Activated CD8-positive, alpha-beta memory T cell treated with anti-CD3 and anti-CD28 coated beads for 1 hour (primary cell): ENCODE measurements around the gene ZNF625.

Experiments used
- DNase-seq, 2 donors: peaks; one replicate each; pipeline ENCODE4 v3.0.0-alpha.2; 2020; ENCODE audit warnings: low read depth in 1 of 2; ENCODE audit errors: extremely low read depth in 1 of 2

ZNF625 gene

DNA sequence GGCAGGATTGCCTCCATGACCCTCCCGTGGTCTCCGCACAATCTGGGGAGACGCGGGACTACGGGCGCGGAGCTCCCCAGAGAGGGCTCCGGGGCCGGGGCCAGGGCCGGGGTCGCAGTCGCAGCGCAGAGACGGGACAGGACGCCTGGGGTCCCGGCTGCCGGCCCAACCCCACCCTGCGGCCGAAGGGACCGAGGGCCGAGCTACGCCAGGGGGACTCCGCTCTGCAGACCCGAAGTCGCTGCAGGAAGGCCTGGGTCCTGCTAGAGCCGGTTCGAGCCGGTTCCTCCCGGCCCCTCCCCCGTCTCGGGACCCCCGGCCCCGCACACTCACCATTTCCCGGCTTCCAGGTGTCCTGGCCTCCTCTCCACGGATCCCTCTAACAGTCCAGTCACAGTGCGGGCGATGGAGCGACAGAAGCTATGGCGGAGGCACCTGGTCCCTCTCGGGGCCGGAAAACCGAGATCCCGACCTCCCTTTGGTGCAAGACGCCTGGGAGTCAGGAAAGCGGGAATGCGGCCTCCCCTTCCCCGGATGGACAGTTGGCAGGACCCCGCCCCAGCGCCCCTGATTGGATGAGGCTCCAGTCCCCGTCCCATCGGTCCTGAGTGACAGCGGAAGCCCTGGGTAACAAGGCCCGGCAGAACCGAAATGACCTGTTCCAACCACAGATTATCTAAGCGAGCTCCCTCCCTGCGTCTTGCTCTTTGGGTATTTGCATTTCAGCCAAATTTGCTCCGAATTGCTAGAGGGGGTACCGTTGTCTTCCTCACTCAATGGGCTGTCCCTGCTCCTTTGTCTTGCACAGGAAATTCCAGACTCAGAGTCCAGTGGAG, at the start of gene ZNF625:
Gene ZNF625, minus strand, starts transcription at position 512 of the 836 bp plus-strand sequence. Its CDS starts 176 bp downstream, at position 336.
- DNase-seq, result no peak

DNA sequence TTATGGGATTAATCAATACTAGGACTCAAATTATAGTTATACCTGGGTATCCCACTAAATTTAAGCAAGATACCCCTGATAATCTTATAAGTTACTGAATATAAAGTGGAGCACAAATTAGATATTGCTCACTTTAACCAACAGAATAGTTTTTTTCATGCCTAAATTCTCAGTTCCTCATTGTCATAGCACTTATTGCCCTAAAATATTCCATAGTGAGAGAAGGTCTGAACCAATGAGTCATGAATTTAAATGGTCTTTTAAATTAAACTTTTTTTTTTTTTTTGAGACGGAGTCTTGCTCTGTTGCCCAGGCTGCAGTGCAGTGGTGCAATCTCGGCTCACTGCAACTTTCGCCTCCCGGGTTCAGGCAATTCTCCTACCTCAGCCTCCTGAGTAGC, 48.8 kb upstream of the ZNF625 start:
- DNase-seq, result no peak

DNA sequence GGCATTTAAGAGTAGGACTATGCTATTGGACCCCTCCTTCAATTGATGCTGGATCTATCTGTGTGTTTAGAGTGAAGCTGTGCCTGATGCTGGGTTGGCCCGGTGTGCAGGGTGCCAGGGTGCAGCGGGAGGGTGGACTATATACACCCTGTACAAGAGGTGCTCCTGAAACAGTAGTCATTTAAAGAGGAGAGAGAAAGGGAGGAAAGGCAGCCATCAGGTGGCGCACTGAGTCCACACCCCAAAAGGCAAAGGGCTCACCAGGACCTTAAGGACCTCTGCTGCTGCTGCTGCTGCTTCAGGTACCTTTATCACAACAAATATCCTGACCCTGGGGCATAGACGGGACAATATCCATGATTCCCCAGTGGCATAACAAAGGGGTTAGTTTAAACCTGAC, 45.7 kb upstream of the ZNF625 start:
- peak in 1 of 2 donors; percentile 43 for DNase-seq

DNA sequence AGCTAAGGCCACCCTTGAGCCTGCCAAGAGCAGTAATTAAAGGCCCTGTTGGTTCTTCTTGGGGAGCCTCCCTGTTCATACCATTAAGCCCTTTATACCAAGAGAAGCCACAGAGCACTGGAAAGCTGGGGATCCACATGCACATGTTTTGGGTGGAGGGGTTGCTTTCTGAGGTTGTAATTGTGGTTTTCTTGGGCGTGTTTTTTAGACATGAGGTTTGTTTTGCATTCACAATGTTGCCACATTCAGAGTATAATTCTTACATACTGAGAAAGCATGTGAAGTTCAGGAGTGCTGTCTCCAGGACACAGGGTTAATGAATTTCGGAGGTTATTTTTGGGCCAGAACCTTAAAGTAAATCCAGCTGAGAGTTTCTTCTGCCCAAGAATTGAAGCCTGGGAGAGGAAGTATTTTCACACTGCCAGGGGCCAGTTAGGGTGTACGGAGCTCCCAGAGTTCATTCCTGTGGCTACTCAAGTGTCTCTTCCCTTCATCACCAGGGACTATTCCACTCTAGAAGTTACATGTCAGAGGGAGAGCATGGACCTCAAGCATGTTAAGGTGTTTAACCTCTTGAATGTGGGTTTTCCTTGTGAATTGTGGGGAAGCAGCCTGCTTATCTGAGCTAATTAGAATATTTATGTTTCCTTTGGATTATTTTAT, 43.4 kb upstream of the ZNF625 start:
- DNase-seq, result no peak

DNA sequence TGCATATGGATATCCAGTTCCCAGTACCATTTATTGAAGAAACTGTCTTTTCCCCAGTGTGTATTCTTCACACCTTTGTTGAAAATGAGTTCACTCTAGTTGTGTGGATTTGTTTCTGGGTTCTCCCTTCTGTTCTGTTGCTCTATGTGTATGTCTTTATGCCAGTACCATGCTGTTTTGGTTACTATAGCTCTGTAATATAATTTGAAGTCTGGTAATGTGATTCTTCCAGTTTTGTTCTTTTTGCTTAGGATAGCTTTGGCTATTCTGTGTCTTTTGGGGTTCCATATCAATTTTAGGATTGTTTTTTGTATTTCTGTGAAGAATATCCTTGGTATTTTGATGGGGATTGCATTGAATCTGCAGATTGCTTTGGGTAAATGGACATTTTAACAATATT, 41.6 kb upstream of the ZNF625 start:
- DNase-seq, result no peak

DNA sequence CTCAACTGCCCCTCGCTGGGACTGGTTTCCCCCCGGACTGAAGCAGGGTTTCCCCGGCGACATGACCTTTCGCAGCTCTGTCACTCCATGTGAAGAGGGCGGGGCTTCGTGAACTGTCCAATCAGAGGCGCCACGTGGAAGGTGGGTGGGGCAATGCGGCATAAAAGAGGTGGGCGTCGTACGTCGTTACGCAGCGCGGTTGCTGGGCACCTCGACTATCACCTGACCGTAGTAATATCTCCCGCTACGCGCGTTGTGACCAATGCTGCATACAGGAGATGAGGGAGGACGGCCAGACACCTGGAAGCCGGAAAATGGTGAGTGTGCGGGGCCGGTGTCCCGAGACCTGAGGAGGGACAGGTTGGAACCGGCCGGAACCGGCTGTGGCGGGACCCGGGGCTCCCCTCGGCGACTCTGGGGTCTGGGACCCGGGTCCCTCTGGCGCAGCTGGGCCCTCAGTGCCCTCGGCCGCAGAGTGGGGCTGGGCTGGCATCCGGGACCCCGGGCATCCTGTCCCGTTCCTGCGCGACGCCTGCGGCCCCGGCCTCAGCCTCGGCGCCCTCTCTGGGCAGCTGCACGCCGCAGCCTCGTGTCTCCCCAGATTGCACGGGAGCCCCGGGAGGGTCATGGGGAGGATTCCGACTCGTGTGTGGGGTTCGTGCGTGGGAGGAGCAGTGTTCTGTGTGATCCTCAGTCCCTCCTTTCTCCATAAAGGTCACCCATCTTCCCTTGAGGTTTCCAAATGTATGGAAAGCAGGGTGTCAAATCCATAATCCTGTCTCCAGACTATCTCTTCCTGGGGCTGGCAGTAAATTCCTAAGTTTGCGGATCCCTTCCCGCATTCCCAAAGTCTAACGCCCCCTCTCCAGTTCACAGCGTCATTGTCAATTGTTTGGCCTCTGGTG, 38.5 kb upstream of the ZNF625 start:
- DNase-seq, result peak; percentile 28 to 57

DNA sequence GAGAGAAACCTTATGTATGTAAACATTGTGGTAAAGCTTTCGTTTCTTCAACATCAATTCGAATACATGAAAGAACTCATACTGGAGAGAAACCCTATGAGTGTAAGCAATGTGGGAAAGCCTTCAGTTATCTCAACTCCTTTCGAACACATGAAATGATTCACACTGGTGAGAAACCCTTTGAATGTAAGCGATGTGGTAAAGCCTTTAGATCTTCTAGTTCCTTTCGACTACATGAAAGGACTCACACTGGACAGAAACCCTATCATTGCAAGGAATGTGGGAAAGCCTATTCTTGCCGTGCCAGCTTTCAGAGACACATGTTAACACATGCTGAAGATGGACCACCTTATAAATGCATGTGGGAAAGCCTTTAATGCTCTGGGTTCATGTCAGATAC, 31.1 kb upstream of the ZNF625 start:
- no peak for DNase-seq

DNA sequence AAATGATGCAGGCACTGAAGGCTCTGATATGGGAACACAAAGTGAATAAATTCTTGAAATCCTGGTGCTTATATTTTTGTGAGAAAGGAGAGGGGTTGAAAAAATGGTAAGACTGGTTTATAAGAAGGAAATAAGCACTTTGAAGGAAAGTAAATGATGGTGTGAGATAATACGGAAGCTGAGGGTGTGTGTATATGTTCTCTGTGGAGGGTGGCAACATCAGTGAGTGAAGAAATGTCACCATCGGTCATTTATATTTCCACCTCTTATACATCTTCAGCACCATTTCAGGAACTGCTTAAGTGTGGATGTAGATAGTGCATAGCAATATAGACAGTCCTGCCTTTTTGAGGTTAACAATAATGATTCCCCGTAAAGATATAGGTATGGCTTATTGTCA, 23.8 kb upstream of the ZNF625 start:
- DNase-seq, result no peak

DNA sequence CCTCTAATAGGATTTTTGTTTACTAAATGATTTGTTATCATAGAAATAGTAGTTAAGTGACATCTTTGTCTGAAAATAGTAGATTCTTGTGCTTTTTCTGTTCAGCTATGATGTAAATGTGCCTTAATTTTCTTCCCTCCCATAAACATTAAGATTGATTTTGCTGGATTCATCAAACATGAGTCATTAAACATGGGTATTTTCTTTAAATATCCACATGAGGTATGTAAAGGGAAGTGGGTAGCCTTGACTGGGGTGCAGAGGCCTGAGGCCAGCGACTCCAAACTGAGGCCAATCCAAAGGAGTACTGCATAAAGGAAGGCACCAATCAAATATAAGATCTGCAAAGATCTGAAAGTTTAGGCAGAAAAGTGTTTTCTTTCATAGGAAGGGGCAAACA, 10.1 kb upstream of the ZNF625 start:
- no peak for DNase-seq

DNA sequence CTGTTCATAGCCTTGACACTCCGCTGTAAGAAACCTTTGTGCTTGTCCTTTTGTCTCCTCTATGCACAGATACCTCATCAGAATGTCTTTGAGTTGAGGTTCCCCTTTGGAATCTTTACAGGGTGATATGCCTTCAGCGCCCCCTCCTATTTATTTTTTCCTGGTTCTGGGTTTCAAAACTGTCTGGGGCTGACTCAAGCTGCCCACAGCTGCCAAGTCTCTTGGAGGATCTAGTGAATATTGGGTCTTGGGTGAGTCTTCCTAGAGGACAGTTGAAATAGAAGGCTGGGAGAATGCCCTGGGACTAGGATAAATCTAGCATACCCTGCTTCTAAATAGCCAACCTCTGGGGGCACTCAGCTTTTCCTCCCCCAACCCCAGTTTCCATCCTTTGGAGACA, 7.3 kb upstream of the ZNF625 start:
- DNase-seq, result no peak

DNA sequence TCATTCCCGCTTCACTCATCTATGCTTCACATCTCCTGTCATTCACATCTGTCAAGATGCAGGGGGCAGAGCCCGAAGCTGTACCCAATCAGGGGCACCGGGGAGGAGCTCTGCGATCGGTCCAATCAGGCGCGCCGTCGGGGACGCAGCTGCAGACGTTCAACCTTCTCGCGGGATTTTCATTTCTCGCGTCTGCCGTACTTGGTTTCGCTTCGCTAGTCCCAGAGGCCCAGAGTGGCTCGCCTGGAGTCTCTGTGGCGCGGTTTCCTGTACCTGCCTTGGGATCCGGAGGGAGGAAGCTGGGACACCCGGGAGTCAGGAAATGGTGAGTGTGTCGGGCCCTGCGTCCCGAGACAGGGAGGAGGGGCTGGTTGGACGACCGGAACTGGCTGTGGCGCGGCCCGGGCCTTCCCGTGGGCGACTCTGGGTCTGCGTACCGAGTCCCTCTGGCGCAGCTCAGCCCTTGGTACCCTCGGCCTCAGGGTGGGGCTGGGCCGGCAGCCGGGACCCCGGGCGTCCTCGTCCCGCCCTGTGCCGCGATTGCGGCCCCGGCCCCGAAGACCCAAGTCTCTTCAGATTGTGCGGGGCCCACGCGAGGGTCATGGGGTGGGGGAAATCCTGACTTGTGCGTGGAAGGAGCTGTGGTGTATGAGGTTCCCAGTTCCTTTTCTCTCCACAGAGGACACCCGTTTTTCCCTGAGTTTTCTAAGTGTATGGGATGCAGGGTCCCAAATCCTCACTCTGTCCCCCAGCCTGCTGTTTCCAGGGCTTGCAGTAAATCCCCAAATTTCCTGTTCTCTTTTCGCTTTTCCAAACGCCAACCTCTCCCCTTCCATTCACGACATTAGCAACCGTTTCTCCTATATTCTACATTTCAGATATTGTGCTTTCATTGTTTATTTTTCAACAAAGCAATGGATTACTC, 6.6 kb upstream of the ZNF625 start, which contains the start of gene ZNF136:
Gene ZNF136, plus strand, starts transcription at position 215 of the 925 bp plus-strand sequence. Its CDS starts 108 bp downstream, at position 323.
- DNase-seq, result peak; percentile 83 to 84

DNA sequence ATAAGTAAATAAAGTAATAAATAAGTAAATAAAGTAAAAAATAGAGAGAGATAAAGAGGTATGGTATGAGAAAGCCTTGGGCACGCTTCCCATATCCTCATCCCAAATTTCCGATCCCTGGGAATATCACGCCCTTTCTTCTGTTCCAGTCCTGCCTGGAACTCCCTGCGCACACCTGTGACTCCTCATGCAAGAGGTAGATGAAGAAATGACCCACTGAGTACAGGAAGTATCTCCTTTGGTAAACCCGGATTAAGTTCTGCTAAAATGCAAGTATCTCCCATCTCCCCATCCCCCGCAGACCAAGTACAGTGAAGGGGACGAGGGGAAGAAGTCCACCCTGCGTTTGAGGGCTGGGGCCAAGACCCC, 6.0 kb upstream of the ZNF625 start:
- DNase-seq, result no peak

DNA sequence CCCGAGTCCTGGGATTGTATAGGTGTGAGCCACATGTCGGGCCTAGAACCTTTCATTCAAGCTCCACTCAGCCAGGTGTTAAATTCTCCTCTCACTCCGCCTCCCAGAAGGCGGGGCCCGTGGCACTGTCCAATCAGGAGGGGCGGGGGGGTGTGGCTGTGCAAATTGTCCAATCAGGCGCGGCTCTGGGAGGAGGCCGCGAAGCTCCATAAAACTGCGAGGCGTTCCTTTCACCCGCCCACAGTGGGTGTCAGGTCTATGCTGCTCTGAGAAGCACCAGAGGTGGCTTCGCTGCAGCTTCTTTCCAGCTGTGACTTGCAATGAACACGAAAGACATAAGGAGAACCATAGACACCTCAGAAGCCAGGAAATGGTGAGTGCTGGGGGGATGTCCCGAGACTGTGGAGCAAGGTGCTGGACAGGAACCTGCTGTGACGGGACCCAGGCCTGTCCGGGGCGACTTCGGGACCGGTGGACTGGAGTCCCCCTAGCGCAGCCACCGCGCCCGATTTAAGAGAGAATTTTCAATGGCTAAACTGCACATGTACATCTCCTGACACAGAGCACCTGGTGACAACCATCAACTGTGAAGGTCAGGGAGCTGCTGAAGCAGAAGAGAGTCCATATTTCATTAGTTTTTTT, 3.4 kb upstream of the ZNF625 start:
- no peak for DNase-seq

DNA sequence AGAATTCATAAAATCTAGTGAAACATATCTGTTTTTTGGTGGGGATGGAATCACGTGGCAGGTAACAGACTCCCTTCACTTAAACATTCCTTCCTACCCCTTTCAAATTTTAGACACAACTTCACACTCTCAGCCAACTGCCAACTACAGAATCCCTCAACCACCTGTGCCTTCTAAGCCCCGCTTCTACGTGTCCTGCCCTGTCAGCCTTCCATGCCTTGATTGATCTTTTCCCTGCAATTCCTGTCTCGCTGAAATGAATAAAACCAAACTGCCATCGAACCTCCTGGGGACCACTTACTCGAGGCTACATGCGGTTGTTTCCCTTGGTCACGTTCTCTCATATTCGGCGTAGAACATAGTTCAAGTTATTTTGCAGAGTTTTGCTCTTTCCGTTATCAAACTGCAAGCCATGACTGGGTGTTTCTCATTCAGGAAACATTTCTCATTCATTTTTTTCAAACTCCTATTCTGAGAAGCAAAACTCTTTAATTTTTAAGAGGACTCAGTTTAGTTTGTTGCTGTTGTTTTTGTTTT, 1.1 kb downstream of the ZNF625 start:
- DNase-seq, result no peak

DNA sequence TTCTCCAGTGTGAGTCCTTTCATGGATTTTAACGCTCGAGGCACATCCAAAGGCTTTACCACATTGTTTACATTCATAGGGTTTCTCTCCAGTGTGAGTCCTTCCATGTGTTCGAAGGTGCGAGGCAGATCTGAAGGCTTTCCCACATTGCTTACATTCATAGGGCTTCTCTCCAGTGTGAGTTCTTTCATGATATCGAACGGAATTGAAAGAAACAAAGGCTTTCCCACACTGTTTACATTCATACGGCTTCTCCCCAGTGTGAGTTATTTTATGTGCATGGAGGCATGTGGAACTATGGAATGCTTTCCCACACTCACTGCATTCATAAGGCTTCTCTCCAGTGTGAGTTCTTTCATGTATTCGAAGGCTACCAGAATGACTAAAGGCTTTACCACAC, 11.2 kb downstream of the ZNF625 start:
- DNase-seq, result no peak

DNA sequence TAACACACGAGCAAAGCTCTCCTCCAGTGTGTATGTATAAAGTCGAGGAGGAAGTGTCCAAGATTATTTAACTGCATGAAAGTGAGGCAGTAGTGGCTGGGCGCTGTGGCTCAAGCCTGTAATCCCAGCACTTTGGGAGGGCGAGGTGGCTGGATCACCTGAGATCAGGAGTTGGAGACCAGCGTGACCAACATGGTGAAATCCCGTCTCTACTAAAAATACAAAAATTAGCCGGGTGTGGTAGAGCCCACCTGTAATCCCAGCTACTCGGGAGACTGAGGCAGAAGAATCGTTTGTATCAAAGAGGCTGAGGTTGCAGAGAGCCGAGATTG, 15.2 kb downstream of the ZNF625 start:
- DNase-seq, result no peak

DNA sequence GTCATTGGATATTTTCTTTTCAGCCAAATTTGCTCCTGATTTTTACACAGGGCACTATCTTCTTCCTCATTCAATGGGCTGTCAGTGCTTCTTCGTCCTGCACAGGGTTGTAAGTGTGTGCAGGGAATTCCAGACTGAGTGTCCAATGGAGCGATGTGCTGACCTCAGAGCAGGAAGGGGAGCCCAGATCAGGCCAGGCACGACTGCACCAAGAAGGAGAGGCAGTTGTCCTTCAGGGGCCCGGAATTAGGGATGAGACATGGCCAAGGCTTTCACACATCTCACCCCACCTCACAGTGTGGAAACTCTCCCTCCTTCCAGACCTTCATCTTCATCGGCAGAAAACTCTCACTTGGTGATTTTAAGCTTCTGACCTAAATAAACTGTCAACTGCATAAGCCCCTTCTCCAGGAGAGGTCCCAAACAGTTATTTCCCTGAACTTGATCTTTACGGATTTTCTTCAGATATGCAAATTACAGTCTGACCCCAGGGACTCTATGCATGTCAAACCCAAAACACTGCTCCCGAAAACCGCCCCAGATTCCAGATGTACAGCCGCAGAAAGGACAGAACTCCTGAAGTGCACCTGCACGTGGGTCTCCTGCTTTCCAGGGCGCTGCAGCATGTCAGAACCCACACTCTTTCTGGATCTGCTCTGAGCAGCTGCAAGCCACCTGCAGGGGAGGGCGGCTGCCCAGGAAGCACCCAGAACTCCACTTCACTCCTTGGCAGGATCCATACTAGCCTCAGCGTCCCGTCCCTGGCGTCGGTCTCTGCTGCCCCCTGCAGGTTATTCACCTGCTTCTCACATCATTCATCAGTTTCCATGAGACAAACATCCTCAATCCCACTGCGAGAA, 15.8 kb downstream of the ZNF625 start:
- peak; percentile 72 to 76 for DNase-seq

DNA sequence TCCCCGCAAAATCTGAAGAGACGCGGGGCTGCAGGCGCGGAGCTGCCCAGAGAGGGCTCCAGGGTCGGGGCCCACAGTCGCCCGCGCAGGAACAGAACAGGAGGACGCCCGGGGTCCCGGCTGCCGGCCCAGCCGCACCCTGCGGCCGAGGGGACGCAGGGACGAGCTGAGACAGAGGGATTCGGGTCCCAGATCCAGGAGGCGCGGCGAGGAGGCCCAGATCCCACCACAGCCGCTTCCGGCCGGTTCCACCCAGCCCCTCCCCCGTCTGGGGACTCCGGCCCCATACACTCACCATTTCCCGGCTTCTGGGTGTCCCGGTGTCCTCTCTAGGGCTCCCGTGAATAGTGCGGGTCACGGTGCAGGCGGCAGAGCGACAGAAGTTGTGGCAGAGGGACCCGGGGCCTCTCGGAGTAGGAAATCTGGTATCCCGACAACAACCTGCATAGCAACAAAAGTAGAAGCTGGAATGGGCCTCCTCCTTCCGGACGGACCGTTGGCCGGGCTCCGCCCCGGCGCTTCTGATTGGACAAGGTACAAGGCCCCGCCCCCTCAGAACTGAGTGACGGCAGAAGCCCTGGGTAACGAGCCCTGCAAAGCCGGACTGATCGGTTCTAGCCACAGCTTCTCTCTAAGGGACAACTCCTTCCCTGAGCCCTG, 16.5 kb downstream of the ZNF625 start, which contains the start of gene ZNF20:
Gene ZNF20, minus strand, starts transcription at position 466 of the 660 bp plus-strand sequence. Its CDS starts 168 bp downstream, at position 298.
- DNase-seq, result peak; percentile 72 to 82
